ENCODE measurements around the gene ABCB8. TPM values are rescaled to one million over a fixed set of nuclear protein-coding genes. Genes with fewer than 3 reads are reported as not detected.

The ABCB8 gene
- total and polyA plus RNA-seq, 9 of the 15 experiments (the other 6 are each of a cell fraction or from before 2014, with no cell fraction given) = 7.6 to 106 (median 36.3) TPM

GRCh38 chr7:151082141-151083070, 54.2 kb downstream of the ABCB8 start (continued):
- no peak for TF ChIP-seq AFF4 (CRISPR knock-in tag; IDR thresholded peaks at IDR 0.05)
- TF ChIP-seq TBP (optimal IDR thresholded peaks at IDR 0.05; ENCODE audit: low read depth, low read length) = peak; percentile 18
- TF ChIP-seq HOMEZ (CRISPR knock-in tag; IDR thresholded peaks at IDR 0.05) = no peak
- no peak for TF ChIP-seq BRF1 (IDR thresholded peaks at IDR 0.05; ENCODE audit: borderline replicate concordance, extremely low read depth, insufficient read length)
- TF ChIP-seq, protein P1, sequence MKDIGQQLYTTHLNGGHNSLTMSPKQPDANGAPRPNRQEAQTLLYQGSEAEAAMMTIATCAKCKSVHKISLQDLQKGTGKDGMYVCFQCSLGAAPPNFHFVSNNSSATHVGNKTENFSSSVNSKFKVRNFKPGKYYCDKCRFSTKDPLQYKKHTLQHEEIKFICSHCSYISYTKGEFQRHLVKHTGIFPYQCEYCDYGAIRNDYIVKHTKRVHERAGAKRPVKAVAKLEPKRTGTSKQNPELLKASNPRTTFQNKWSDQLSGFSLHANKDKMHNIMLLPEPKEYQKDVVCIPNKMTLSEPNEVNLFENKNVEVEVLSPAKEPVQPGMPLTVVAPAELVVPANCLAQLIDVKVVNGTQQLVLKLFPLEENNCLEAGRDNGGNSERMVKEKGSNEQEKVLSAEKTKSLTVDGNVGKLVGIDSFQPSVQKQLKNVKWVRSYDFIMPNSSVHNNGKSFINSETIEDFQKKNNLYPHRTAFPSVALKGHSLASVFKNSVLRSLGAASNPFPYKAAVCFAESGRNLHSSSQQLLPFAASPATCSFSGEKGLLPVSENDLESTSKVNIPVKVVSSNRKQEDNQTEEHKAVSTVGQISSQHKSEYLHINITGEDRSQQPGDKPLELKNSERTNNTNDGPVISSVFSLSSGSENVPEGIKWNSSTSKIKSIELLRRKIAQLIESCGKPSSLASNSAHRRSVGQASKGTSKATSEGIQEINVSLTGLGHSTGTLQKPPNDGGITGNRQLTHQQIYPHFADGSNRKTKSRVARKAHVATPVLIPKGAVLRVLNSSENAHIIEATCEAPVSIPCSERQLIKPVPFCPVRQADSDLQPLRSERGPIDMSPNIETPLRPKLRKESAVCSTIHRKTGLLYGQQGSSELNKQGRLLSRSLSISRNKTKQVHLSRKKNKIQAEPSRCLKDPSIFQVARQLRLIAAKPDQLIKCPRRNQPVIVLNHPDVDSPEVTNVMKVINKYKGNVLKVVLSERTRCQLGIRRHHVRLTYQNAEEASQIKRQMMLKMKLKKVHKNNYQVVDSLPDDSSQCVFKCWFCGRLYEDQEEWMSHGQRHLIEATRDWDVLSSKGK (CRISPR knock-in tag; IDR thresholded peaks at IDR 0.05) = no peak
- no peak for TF ChIP-seq HDAC6 (IDR thresholded peaks at IDR 0.05; ENCODE audit: low read depth, low read length)
- no peak for TF ChIP-seq FOXJ2 (tag; IDR thresholded peaks at IDR 0.05)
- TF ChIP-seq ZNF696 (CRISPR knock-in tag; conservative IDR thresholded peaks at IDR 0.05) = no peak
- TF ChIP-seq RBM14 (IDR thresholded peaks at IDR 0.05; ENCODE audit: borderline replicate concordance, insufficient read depth, low read depth, low read length) = no peak
- TF ChIP-seq TCF3 (CRISPR knock-in tag; IDR thresholded peaks at IDR 0.05) = no peak
- TF ChIP-seq ZNF512 (tag; IDR thresholded peaks at IDR 0.05) = no peak
- TF ChIP-seq ZNF79 (CRISPR knock-in tag; IDR thresholded peaks at IDR 0.05; ENCODE audit: low read depth) = no peak
- 0 out of 2 replicates have a peak, but pooled peaks have one; percentile 42 for TF ChIP-seq ZC3H11A (IDR thresholded peaks at IDR 0.05; ENCODE audit: low read depth, low read length)
- no peak for TF ChIP-seq CREBBP (IDR thresholded peaks at IDR 0.05; ENCODE audit: low read depth, low read length)

All from K562 (cell line).